ENCODE results near the gene SYDE2. TPM values are rescaled to one million over a fixed set of nuclear protein-coding genes. Genes with fewer than 3 reads are reported as not detected.

The SYDE2 gene
- total RNA-seq, 5 donors from 2014 or later (not counting 1 experiment from before 2014, with no cell fraction given): 4.5 to 9.2 (median 5.8) TPM

DNA sequence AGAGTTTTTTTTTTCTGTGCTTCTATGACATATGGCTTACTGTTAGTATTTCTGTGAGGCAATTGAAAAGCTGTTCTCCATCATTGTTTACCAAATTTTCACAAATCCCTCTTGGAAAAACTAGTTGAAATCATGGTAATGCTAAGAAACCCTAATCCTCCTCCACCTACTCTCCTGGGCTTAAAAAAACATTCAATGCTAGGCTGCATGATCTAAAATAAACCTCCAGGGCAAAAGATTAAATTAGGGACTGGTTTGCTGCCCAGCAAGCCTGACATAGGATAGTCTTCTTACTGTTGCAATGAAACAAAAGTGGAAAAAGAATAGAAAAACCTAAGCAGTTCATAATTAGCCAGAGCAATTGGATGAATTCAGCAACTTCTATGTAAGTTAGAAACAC lies 42.6 kb upstream of the SYDE2 start:
- POLR2A ChIA-PET: no interaction called here
- no peak overlapping the region for H3K27ac ChIP-seq (ENCODE audit: low read length)
- H3K4me1 ChIP-seq (ENCODE audit: control insufficient read depth in 1 of 2, extremely low read depth in 1 of 2, insufficient read depth in 2 of 2, low read length in 2 of 2): peaks cover 0 to 2% of the 10 kb centered on the region in 2 experiments
- H3K27ac Mint-ChIP-seq: no peak overlapping the region
- DNase-seq (no peak), ATAC-seq (replicated peaks in 1 of 4) (no peak)
- H3K36me3 Mint-ChIP-seq: no peaks in the 10 kb centered on the region
- no peak overlapping the region for H3K4me3 ChIP-seq (ENCODE audit: control insufficient read depth in 1 of 2, extremely low read depth in 1 of 2, low read length in 1 of 2)
- no peak overlapping the region for H3K4me3 Mint-ChIP-seq
- no peaks in the 10 kb centered on the region for H3K36me3 ChIP-seq (ENCODE audit: control insufficient read depth in 2 of 2, extremely low read depth in 1 of 2, insufficient read depth in 1 of 2, low read length in 1 of 2)
- H3K4me1 Mint-ChIP-seq: peaks cover 12 to 15% (median 12%) of the 10 kb centered on the region in 3 donors
- H3K27me3 ChIP-seq (replicated peaks in 1 of 2; ENCODE audit: control insufficient read depth in 2 of 2, extremely low read depth in 1 of 2, insufficient read depth in 2 of 2, low read length in 1 of 2): no peaks in the 10 kb centered on the region
- no peaks in the 10 kb centered on the region for H3K9me3 ChIP-seq
- CTCF ChIA-PET: interaction anchor here (0.6 to 0.8 kb wide), 2 partner anchors 25 to 238 kb away, joined by 3 to 5 read pairs; no protein-coding TSS in a partner anchor
- H3K9me3 Mint-ChIP-seq: no peaks in the 10 kb centered on the region
- H3K27me3 Mint-ChIP-seq: no peaks in the 10 kb centered on the region

DNA sequence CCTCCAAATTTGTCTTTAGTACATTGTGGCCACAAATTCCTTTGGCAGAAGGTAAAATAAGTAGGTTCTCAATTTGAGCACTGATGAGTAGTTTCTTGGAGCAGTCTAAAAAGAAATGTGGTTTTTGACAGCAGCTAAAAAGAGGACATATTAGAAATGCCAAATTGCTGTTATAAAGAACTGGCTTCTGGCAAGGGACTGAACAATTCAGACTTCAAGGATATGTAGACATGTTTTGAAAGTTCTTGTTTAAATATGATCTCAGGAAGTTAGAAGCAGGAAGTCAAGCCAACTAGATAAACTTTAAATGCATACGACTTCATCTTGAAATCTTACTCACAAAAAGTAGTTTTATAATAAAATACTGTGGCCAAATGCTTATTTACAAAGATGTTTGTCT lies 39.8 kb upstream of the SYDE2 start:
- Mint-ChIP-seq H3K9me3 (no peaks in the 10 kb centered on the region), H3K4me1 (peaks cover 12 to 15% (median 12%) of the 10 kb centered on the region in 3 donors), H3K4me3 (no peak overlapping the region), H3K36me3 (no peaks in the 10 kb centered on the region), H3K27me3 (peaks cover 2 to 3% of the 10 kb centered on the region in 2 donors), H3K27ac (peak overlapping the region; percentile 76 to 86)
- H3K4me1 ChIP-seq (ENCODE audit: control insufficient read depth in 1 of 2, extremely low read depth in 1 of 2, insufficient read depth in 2 of 2, low read length in 2 of 2): peaks cover 0 to 2% of the 10 kb centered on the region in 2 experiments
- no peak overlapping the region for H3K27ac ChIP-seq (ENCODE audit: low read length)
- DNase-seq (no peak), ATAC-seq (replicated peaks in 1 of 4) (no peak)
- no peaks in the 10 kb centered on the region for H3K9me3 ChIP-seq
- POLR2A ChIA-PET: no interaction called here
- WGBS (ENCODE audit: insufficient coverage): no CpG with 5 or more reads among the region's 1 CpG
- no peaks in the 10 kb centered on the region for H3K27me3 ChIP-seq (replicated peaks in 1 of 2; ENCODE audit: control insufficient read depth in 2 of 2, extremely low read depth in 1 of 2, insufficient read depth in 2 of 2, low read length in 1 of 2)
- no peaks in the 10 kb centered on the region for H3K36me3 ChIP-seq (ENCODE audit: control insufficient read depth in 2 of 2, extremely low read depth in 1 of 2, insufficient read depth in 1 of 2, low read length in 1 of 2)
- CTCF ChIA-PET: interaction anchor here (1.0 to 1.5 kb wide), 4 partner anchors 14 to 296 kb away, joined by 3 to 18 read pairs (median 4); no protein-coding TSS in a partner anchor
- H3K4me3 ChIP-seq (ENCODE audit: control insufficient read depth in 1 of 2, extremely low read depth in 1 of 2, low read length in 1 of 2): no peak overlapping the region

DNA sequence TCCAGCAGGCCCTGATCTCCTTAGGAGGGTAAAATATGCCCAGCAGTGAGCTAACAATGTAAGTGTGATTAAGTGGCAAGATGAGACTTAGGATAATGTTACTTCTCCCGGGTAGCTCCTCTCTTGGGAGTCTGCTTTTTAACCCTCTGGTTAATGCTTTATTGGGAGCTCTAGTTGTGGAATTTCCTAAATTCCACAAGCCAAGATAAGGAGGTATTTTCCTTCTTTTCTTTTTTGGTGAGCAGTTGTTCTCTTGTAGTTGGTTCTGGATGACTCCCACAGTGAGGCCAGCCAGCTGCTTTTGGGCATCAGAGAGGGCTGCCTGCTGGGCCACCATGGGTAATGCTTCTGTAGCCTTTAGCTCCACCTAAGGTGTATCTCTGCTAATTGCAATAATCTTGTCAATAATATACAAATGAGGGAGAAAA lies 39.4 kb upstream of the SYDE2 start:
- POLR2A ChIA-PET: no interaction called here

DNA sequence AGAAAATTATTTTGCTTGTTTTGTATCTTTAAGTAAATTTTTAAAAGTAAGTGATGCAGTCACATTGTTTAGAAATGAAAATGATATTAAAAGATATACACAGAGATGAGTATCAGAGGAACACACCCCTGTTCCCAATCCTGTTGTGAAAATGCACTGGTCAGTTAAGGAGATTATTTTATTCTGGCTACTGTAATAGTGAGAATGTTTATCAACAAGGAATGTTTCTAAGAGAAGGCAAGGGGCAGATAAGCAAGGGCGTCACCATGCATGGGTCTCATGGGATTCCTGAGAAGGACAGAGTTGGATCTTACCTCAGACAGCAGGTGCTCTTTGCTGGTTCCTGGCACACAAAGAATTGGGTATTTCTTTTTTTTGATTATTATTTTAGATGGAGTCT lies 36.8 kb upstream of the SYDE2 start:
- Histone ChIP-seq H3K27ac (ENCODE audit: low read length) (no peak overlapping the region), H3K4me1 (ENCODE audit: control insufficient read depth in 1 of 2, extremely low read depth in 1 of 2, insufficient read depth in 2 of 2, low read length in 2 of 2) (peaks cover 0 to 2% of the 10 kb centered on the region in 2 experiments), H3K36me3 (ENCODE audit: control insufficient read depth in 2 of 2, extremely low read depth in 1 of 2, insufficient read depth in 1 of 2, low read length in 1 of 2) (no peaks in the 10 kb centered on the region), H3K4me3 (ENCODE audit: control insufficient read depth in 1 of 2, extremely low read depth in 1 of 2, low read length in 1 of 2) (no peak overlapping the region), H3K27me3 (replicated peaks in 1 of 2; ENCODE audit: control insufficient read depth in 2 of 2, extremely low read depth in 1 of 2, insufficient read depth in 2 of 2, low read length in 1 of 2) (no peaks in the 10 kb centered on the region), H3K9me3 (no peaks in the 10 kb centered on the region)
- ChIA-PET POLR2A (no interaction called here), CTCF (no interaction called here)
- DNase-seq (no peak), ATAC-seq (replicated peaks in 1 of 4) (no peak)
- Mint-ChIP-seq H3K9me3 (no peaks in the 10 kb centered on the region), H3K4me3 (no peak overlapping the region), H3K36me3 (no peaks in the 10 kb centered on the region), H3K27me3 (peaks cover 2 to 3% of the 10 kb centered on the region in 2 donors), H3K4me1 (peaks cover 12 to 15% (median 12%) of the 10 kb centered on the region in 3 donors), H3K27ac (no peak overlapping the region)
- 100% methylated on average over 1 of the region's 1 CpG for WGBS (ENCODE audit: insufficient coverage)

More for the DNA sequence above, 39.4 kb upstream of the SYDE2 start:
- no peak overlapping the region for H3K4me3 Mint-ChIP-seq
- Histone ChIP-seq H3K4me3 (ENCODE audit: control insufficient read depth in 1 of 2, extremely low read depth in 1 of 2, low read length in 1 of 2) (no peak overlapping the region), H3K27me3 (replicated peaks in 1 of 2; ENCODE audit: control insufficient read depth in 2 of 2, extremely low read depth in 1 of 2, insufficient read depth in 2 of 2, low read length in 1 of 2) (no peaks in the 10 kb centered on the region), H3K4me1 (ENCODE audit: control insufficient read depth in 1 of 2, extremely low read depth in 1 of 2, insufficient read depth in 2 of 2, low read length in 2 of 2) (peaks cover 0 to 2% of the 10 kb centered on the region in 2 experiments), H3K27ac (ENCODE audit: low read length) (no peak overlapping the region), H3K9me3 (no peaks in the 10 kb centered on the region), H3K36me3 (ENCODE audit: control insufficient read depth in 2 of 2, extremely low read depth in 1 of 2, insufficient read depth in 1 of 2, low read length in 1 of 2) (no peaks in the 10 kb centered on the region)
- CTCF ChIA-PET: interaction anchor here (0.8 to 1.5 kb wide), 6 partner anchors 14 to 296 kb away, joined by 3 to 18 read pairs (median 4); partner anchors contain the start of gene C1orf52 (in 2 of the 2)
- H3K27me3 Mint-ChIP-seq: peaks cover 2 to 3% of the 10 kb centered on the region in 2 donors
- H3K36me3 Mint-ChIP-seq: no peaks in the 10 kb centered on the region
- H3K27ac Mint-ChIP-seq: peak overlapping the region; percentile 76 to 86
- peak in 2 of 35 experiments; percentile 6 to 38 for DNase-seq
- H3K4me1 Mint-ChIP-seq: peaks cover 12 to 15% (median 12%) of the 10 kb centered on the region in 3 donors
- no peaks in the 10 kb centered on the region for H3K9me3 Mint-ChIP-seq
- no CpG with 5 or more reads among the region's 1 CpG for WGBS (ENCODE audit: insufficient coverage)
- ATAC-seq (replicated peaks in 1 of 4): peak in 3 of 4 experiments; percentile 44 to 61 (median 57)

DNA sequence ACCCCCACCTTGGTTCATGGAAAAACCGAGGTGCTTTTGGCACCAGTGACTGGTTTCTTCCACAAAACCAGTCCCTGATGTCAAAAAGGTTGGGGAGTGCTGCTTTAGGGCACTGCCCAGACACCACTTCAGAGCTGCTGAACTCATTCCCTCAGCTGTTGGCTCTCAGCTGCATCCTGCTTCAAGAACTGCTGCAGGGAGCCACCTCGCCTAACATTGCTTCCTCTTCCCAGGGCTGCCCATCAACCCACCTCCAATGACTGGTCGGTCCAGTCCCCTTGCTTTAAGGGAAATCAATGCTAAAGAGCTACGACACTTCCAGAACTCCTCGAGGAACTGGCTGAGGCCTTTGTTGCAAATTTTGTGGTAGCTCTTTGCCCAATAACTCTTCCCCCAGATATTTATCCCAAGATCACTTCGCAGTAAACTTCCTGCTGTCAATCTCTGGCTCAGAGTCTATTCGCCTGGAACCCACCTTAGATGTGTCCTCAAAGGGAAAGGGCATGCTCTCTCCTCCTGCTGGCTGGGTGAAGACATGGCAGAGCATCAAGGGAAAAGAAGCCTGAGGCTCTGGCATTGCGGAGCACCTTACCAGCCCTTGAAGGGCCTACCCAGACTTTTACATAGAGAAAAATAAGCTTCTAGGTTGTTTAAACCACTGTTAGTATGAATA lies 29.6 kb upstream of the SYDE2 start:
- Mint-ChIP-seq H3K36me3 (no peaks in the 10 kb centered on the region), H3K27me3 (peaks cover 2 to 7% of the 10 kb centered on the region in 2 donors), H3K9me3 (no peaks in the 10 kb centered on the region), H3K27ac (no peak overlapping the region), H3K4me3 (no peak overlapping the region), H3K4me1 (peaks cover 0 to 2% (median 0%) of the 10 kb centered on the region in 3 donors)
- peak in 4 of 35 experiments; percentile 1 to 35 (median 14) for DNase-seq
- peak in 2 of 4 experiments; percentile 30 to 60 for ATAC-seq (replicated peaks in 1 of 4)
- Histone ChIP-seq H3K4me3 (ENCODE audit: control insufficient read depth in 1 of 2, extremely low read depth in 1 of 2, low read length in 1 of 2) (no peak overlapping the region), H3K4me1 (ENCODE audit: control insufficient read depth in 1 of 2, extremely low read depth in 1 of 2, insufficient read depth in 2 of 2, low read length in 2 of 2) (no peaks in the 10 kb centered on the region), H3K36me3 (ENCODE audit: control insufficient read depth in 2 of 2, extremely low read depth in 1 of 2, insufficient read depth in 1 of 2, low read length in 1 of 2) (no peaks in the 10 kb centered on the region), H3K9me3 (no peaks in the 10 kb centered on the region), H3K27ac (ENCODE audit: low read length) (no peak overlapping the region), H3K27me3 (replicated peaks in 1 of 2; ENCODE audit: control insufficient read depth in 2 of 2, extremely low read depth in 1 of 2, insufficient read depth in 2 of 2, low read length in 1 of 2) (no peaks in the 10 kb centered on the region)
- WGBS (ENCODE audit: insufficient coverage): 62% methylated on average over 7 of the region's 8 CpGs
- CTCF ChIA-PET: interaction anchor here (0.6 to 1.2 kb wide), 7 partner anchors 18 to 292 kb away, joined by 3 to 6 read pairs (median 3); partner anchors contain the start of genes C1orf52 (in 2 of the 2) and SYDE2 (in 1 of the 2)
- POLR2A ChIA-PET: interaction anchor here in 1 of 2 donors (0.6 kb wide), 1 partner anchor 40 kb away, joined by 3 read pairs; no protein-coding TSS in a partner anchor

DNA sequence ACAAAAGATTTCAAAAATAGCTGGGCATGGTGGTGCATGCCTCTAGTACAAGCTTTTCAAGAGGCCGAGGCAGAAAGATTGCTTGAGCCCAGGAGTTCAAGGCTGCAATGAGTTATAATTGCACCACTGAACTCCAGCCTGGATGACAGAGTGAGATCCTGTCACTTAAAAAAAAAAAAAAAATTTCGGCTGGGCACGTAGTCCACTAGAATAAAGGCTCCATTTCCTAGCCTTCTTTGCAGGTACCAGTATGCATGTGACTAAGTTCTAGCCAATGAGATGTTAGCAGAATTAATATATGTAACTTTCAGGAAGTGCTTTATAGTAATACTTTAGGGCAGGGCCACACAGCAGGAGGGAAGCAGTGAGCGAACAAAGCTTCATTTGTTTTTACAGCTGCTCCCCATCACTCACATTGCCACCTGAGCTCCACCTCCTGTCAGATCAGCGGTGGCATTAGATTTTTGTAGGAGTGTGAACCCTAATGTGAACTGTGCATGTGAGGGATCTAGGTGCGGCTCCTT lies 28.8 kb upstream of the SYDE2 start:
- DNase-seq (no peak), ATAC-seq (replicated peaks in 1 of 4) (peak in 1 of 4 experiments; percentile 22)
- POLR2A ChIA-PET: no interaction called here
- Histone ChIP-seq H3K27me3 (replicated peaks in 1 of 2; ENCODE audit: control insufficient read depth in 2 of 2, extremely low read depth in 1 of 2, insufficient read depth in 2 of 2, low read length in 1 of 2) (no peaks in the 10 kb centered on the region), H3K4me1 (ENCODE audit: control insufficient read depth in 1 of 2, extremely low read depth in 1 of 2, insufficient read depth in 2 of 2, low read length in 2 of 2) (no peaks in the 10 kb centered on the region), H3K27ac (ENCODE audit: low read length) (no peak overlapping the region), H3K36me3 (ENCODE audit: control insufficient read depth in 2 of 2, extremely low read depth in 1 of 2, insufficient read depth in 1 of 2, low read length in 1 of 2) (no peaks in the 10 kb centered on the region), H3K4me3 (ENCODE audit: control insufficient read depth in 1 of 2, extremely low read depth in 1 of 2, low read length in 1 of 2) (no peak overlapping the region), H3K9me3 (no peaks in the 10 kb centered on the region)
- H3K27ac Mint-ChIP-seq: no peak overlapping the region
- peaks cover 0 to 2% (median 0%) of the 10 kb centered on the region in 3 donors for H3K4me1 Mint-ChIP-seq
- CTCF ChIA-PET: interaction anchor here (0.6 to 1.2 kb wide), 6 partner anchors 12 to 285 kb away, joined by 3 to 6 read pairs (median 3); partner anchors contain the start of genes C1orf52 (in 2 of the 2) and SYDE2 (in 1 of the 2)
- no peaks in the 10 kb centered on the region for H3K9me3 Mint-ChIP-seq
- peaks cover 2 to 7% of the 10 kb centered on the region in 2 donors for H3K27me3 Mint-ChIP-seq
- no peaks in the 10 kb centered on the region for H3K36me3 Mint-ChIP-seq
- no peak overlapping the region for H3K4me3 Mint-ChIP-seq
- 88% methylated on average over 3 of the region's 6 CpGs for WGBS (ENCODE audit: insufficient coverage)
